GM18873 (cell line): Measurements from ENCODE around the gene ZNF808.
A peak's percentile ranks its signal among the peaks of the same experiment; 100 is the strongest.
"Not testable (repeated sequence)": the region's sequence is repeated elsewhere in the genome, so short reads cannot be mapped to it uniquely, and the experiment has no call there.

Source experiments
- ATAC-seq: cut with Tn5 transposase; IDR thresholded peaks from one replicate; pipeline ENCODE4 v1.9.1; 2021; ENCODE audit warnings: mild to moderate bottlenecking, moderate library complexity, moderate number of reproducible peaks; ENCODE audit not compliant: unreplicated experiment, low FRiP score

Gene ZNF808

GRCh38 chr19:52590728-52591127 lies 63.3 kb downstream of the ZNF808 start:
- no peak for ATAC-seq

GRCh38 chr19:52592301-52592700 lies 64.8 kb downstream of the ZNF808 start:
- no peak for ATAC-seq

GRCh38 chr19:52593441-52593840 lies 66.0 kb downstream of the ZNF808 start:
- not testable (repeated sequence) for ATAC-seq

- ATAC-seq: no peak
These were observed 71.8 kb downstream of the ZNF808 start for GRCh38 chr19:52599241-52599640.

- ATAC-seq: no peak
These were observed 73.2 kb downstream of the ZNF808 start for GRCh38 chr19:52600639-52601024.

GRCh38 chr19:52601025-52601973 lies 73.8 kb downstream of the ZNF808 start:
- ATAC-seq: peak; percentile 63

- ATAC-seq: not testable (repeated sequence)
These were observed 74.5 kb downstream of the ZNF808 start for GRCh38 chr19:52601974-52602366.

- no peak for ATAC-seq
These were observed 75.5 kb downstream of the ZNF808 start for GRCh38 chr19:52602941-52603340.

GRCh38 chr19:52603558-52604207 lies 76.2 kb downstream of the ZNF808 start:
- no peak for ATAC-seq
